Left lung (tissue), 10 donors: ENCODE data around the gene PPP1R15A. TPM values are rescaled to one million over a fixed set of nuclear protein-coding genes. Genes with fewer than 3 reads are reported as not detected.

Source experiments
- ATAC-seq: fragments of 200-7000 bp; cut with Tn5 transposase; one replicate; pipeline ENCODE4 v1.9.1; 2020; ENCODE audit warnings: moderate library complexity
- DNase-seq, 4 donors: peaks; one replicate each; pipeline ENCODE4 v3.0.0-alpha.2; 2013 to 2020
- H3K27ac ChIP-seq, 2 donors: fragments of 200-600 bp; sonication (generic) in 1 of 2; one replicate each; pipeline versions ENCODE4 v1.5.0 to v1.8.0; 2020 to 2021
- H3K27me3 ChIP-seq, 2 donors: fragments of 200-600 bp; sonication (generic) in 1 of 2; one replicate each; pipeline versions ENCODE4 v1.5.0 to v1.8.0; 2020 to 2021
- H3K36me3 ChIP-seq, 2 donors: fragments of 200-600 bp; sonication (generic) in 1 of 2; one replicate each; pipeline versions ENCODE4 v1.5.0 to v1.8.0; 2020 to 2021
- H3K4me1 ChIP-seq, 2 donors: fragments of 200-600 bp; one replicate each; pipeline ENCODE4 v1.8.0; 2021
- H3K4me3 ChIP-seq, 2 donors: fragments of 200-600 bp; sonication (generic) in 1 of 2; one replicate each; pipeline versions ENCODE4 v1.5.0 to v1.8.0; 2020 to 2021; ENCODE audit warnings: mild to moderate bottlenecking in 1 of 2
- H3K9me3 ChIP-seq, 2 donors: fragments of 200-600 bp; sonication (generic) in 1 of 2; one replicate each; pipeline versions ENCODE4 v1.5.0 to v1.8.0; 2020 to 2021
- CTCF ChIP-seq, 2 donors: fragments of 200-600 bp; sonication (generic) in 1 of 2; IDR thresholded peaks; one replicate each; pipeline versions ENCODE4 v1.5.0 to v1.8.0; 2021; ENCODE audit warnings: antibody characterized with exemption in 2 of 2
- intact Hi-C, 2 donors: fragments of 100-400 bp; cut with DNase I; formaldehyde crosslinking; loops; one replicate each; pipeline versions ENCODE4 v1.11.2 to v1.14.2; 2022
- polyA plus RNA-seq, 6 donors: library from polyadenylated mRNA; unstranded; fragments of 120-200 nt; gene quantifications; one replicate each; pipeline ENCODE4 v1.2.1, GENCODE V29; 2013; ENCODE audit not compliant: insufficient read length in 6 of 6
- total RNA-seq, 2 donors: library from RNA; stranded (reverse); fragmentation: NEBNext Ultra II Directional; extraction: Animal tissue kit (Norgen Biotek cat#: 25700); gene quantifications; one replicate each; pipeline ENCODE4 v1.2.1, GENCODE V29; 2021
- donor health status: DM: no; HTN: yes; CAD: no.
- donor health status: DM: no; HTN: no; CAD: no.

Gene PPP1R15A
- total and polyA plus RNA-seq, 8 donors: 36.3 to 110 (median 67.6) TPM

GRCh38 chr19:48862827-48863226 lies 9.4 kb upstream of the PPP1R15A start:
- no peak overlapping the region for H3K4me3 ChIP-seq
- intact Hi-C loops: no loop called here

GRCh38 chr19:48866692-48867091 lies 5.5 kb upstream of the PPP1R15A start:
- no peak overlapping the region for H3K27ac ChIP-seq
- no peaks in the 10 kb centered on the region for H3K36me3 ChIP-seq
- H3K4me1 ChIP-seq: peaks cover 0 to 19% of the 10 kb centered on the region in 2 donors
- no peak for TF ChIP-seq CTCF (IDR thresholded peaks at IDR 0.05)
- H3K9me3 ChIP-seq: no peaks in the 10 kb centered on the region
- intact Hi-C loops: no loop called here
- no peaks in the 10 kb centered on the region for H3K27me3 ChIP-seq
- no peak overlapping the region for H3K4me3 ChIP-seq
- DNase-seq (no peak), ATAC-seq (no peak)

More at GRCh38 chr19:48862827-48863226, 9.4 kb upstream of the PPP1R15A start:
- Histone ChIP-seq H3K4me1 (peaks cover 0 to 15% of the 10 kb centered on the region in 2 donors), H3K27ac (no peak overlapping the region), H3K9me3 (no peaks in the 10 kb centered on the region), H3K36me3 (no peaks in the 10 kb centered on the region), H3K27me3 (no peaks in the 10 kb centered on the region)
- ATAC-seq (no peak), DNase-seq (no peak)
- TF ChIP-seq CTCF (IDR thresholded peaks at IDR 0.05): no peak

GRCh38 chr19:48867123-48867745 lies 5.0 kb upstream of the PPP1R15A start:
- intact Hi-C loops: no loop called here
- DNase-seq: no peak

GRCh38 chr19:48867746-48868113 lies 4.5 kb upstream of the PPP1R15A start:
- peak overlapping the region; percentile 67 to 68 for H3K27ac ChIP-seq
- H3K9me3 ChIP-seq: no peaks in the 10 kb centered on the region
- H3K27me3 ChIP-seq: no peaks in the 10 kb centered on the region
- intact Hi-C loops: no loop called here
- DNase-seq (no peak), ATAC-seq (no peak)
- peaks cover 2 to 24% of the 10 kb centered on the region in 2 donors for H3K4me1 ChIP-seq
- H3K36me3 ChIP-seq: no peaks in the 10 kb centered on the region
- no peak for TF ChIP-seq CTCF (IDR thresholded peaks at IDR 0.05)
- H3K4me3 ChIP-seq: peak overlapping the region; percentile 9 to 28

More at GRCh38 chr19:48867123-48867745, 5.0 kb upstream of the PPP1R15A start:
- Histone ChIP-seq H3K4me3 (peak overlapping the region; percentile 9 to 28), H3K9me3 (no peaks in the 10 kb centered on the region), H3K4me1 (peaks cover 2 to 24% of the 10 kb centered on the region in 2 donors), H3K27ac (no peak overlapping the region), H3K27me3 (no peaks in the 10 kb centered on the region), H3K36me3 (no peaks in the 10 kb centered on the region)
- ATAC-seq: no peak
- no peak for TF ChIP-seq CTCF (IDR thresholded peaks at IDR 0.05)

GRCh38 chr19:48868114-48868886 lies 3.9 kb upstream of the PPP1R15A start, which contains the start of gene PLEKHA4:
Gene PLEKHA4, minus strand, starts transcription at chr19:48868617. Its CDS starts 997 bp downstream, at chr19:48867620.
- intact Hi-C loops: no loop called here
- Histone ChIP-seq H3K4me3 (peak within 1 kb of the TSS; percentile 9 to 28), H3K4me1 (peaks cover 2 to 25% of the 10 kb centered on the region in 2 donors), H3K27me3 (no peaks in the 10 kb centered on the region), H3K27ac (peak within 1 kb of the TSS; percentile 67 to 68), H3K36me3 (peaks cover 0 to 2% of the 10 kb centered on the region in 2 donors), H3K9me3 (no peaks in the 10 kb centered on the region)
- ATAC-seq: no peak
- no peak for TF ChIP-seq CTCF (IDR thresholded peaks at IDR 0.05)
- peak in 3 of 4 donors; percentile 66 to 85 (median 74) for DNase-seq
